CD4-positive, alpha-beta T cell treated with Interleukin-4 for 4 hours (primary cell): ENCODE data around the gene PTPRR.

Experiments used
- DNase-seq: peaks from one replicate; pipeline ENCODE4 v3.0.0-alpha.2; 2020

The PTPRR gene, protein sequence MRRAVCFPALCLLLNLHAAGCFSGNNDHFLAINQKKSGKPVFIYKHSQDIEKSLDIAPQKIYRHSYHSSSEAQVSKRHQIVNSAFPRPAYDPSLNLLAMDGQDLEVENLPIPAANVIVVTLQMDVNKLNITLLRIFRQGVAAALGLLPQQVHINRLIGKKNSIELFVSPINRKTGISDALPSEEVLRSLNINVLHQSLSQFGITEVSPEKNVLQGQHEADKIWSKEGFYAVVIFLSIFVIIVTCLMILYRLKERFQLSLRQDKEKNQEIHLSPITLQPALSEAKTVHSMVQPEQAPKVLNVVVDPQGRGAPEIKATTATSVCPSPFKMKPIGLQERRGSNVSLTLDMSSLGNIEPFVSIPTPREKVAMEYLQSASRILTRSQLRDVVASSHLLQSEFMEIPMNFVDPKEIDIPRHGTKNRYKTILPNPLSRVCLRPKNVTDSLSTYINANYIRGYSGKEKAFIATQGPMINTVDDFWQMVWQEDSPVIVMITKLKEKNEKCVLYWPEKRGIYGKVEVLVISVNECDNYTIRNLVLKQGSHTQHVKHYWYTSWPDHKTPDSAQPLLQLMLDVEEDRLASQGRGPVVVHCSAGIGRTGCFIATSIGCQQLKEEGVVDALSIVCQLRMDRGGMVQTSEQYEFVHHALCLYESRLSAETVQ

DNA sequence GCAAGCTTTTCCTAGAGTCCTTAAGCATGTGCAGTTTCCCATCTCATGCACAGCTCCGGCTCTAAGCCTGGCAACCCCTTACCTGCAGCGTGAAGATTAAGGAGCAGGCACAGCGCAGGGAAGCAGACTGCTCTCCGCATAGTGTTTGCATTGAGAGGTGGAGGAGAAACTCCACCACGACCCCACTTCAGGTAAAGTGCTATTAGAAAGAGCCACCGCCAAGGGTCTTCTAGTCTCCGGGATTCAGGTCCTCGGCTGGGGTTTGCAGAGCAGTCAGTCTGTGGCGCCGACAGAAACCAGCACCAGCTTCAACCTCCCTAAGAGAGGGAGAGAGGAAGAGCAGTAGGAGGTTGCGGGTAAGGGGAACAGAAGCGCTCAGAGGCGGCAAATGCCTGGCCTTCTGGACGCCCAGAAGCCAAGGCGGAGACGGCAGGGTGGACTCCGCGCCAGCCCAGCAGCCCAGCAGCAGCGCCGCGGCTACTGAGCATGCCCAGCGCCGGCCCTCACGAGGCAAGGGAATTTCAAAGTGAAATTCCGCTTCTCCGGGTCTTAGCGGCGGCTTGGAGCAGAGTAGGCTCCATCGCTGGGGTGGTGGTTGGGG is at the start of gene PTPRR:
Gene PTPRR (minus strand): TSS at position 488 of the 601 bp plus-strand sequence. CDS start 348 bp downstream, at position 140.
- DNase-seq = no peak

DNA sequence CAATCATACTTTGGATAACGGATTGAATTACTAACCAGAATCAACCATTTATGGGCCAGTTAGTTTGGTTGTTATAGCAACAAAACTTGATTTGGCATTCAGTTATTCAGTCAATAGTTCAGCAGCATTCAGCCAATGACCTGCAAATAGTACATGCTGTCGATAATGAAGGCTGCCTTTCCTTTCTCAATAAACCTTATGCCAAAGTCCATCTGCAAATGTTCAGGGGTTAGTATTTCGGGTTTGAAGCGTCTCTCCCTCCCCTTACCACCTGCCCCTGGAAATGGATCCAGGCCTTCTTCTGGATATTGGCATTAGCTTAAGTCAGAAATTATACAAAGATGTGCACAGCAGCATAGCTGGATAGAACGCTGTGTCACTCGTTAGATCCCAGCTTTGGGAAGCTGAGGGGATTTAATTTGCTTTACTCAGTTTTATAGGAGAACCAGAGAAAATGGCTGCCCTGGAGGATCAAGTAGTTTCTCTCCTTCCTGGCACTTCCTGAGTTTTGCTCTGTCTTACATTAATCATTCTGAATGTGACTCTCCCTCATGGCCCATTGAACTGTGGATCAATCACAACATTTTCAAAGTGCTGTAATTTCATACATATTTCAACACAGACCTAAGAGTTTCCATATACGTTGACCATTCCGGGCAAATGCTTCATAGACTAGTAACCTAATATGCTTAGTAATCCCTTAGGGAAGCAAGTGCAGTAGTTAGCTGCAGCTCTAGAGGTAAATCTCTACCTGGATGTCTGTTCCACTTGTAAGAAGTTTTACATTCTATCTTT is 46.7 kb upstream of the PTPRR start:
- no peak for DNase-seq

DNA sequence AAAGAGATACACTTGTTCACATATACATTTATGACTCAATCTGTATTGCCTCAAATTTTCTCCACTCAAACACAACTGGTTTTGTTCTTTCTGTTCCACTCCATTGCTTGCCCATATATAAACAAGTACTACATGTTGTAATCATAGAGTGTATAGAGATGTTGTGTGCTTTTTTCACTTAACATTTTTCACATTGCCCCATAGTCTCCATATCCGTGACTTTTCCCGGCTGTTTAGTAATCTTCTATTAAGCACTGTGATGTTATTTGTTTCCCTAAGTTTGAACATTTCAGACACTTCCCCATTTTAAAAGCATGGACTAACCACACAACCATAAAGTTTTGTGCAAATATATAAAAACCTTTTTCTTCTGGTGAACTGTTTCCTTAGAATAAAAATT is 45.5 kb upstream of the PTPRR start:
- DNase-seq = no peak

DNA sequence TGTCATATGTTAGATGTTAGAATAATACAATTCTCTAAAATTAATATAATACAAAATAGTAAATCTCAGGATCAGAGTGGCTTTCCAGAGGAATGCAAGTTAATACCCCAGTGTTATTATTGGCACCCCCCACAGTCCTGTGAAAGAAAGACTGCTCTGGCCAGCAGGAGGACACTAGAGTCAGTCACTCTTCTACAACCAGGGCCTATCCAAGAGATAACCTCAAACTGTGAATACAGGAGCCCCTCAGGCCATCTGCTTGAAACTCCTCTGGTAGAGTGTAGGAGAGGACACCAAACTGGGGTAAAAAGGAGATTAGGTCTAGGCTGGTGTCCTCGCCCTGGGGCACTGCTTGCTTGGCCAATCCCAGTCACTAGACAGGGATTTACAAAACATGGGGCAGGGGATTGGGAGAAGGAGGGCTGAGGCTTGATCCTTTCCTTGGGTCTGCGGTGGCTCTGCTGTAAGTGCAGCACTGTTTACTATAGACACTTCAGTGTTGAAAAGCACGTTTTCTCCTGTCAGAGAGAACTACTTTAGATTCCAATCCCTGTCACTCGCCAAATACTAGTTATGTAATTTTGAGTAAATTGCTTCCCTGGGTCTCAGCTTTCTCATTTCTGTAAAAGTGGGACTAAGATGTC is 44.5 kb upstream of the PTPRR start:
- DNase-seq = no peak

DNA sequence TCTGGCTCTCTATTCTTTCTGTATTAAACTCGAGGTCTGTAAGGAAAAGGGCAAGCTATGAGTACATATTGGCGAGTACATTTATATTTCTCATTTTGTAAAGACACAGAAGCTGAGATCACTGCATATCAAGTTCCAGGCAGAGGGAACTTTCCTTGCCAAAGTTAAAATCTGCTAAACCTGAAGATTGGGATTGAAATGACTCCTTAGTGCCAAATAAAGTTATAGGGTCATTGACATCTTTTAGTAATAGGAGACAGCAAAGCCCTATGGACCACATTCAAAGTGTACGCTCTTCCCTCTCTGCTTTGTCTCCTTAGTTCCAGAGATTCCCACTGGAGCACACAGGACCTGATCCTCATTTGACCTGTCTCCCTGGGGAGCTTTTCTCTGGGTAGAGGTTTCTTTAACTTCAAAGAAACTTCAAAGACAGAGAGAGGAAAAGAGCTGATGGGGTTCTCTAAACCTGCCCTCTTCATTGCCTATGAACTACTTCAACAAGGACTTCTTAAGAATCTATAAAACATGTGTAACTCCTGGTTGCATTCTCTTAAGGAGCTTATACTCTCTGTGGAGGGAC is 42.6 kb upstream of the PTPRR start:
- DNase-seq = no peak

DNA sequence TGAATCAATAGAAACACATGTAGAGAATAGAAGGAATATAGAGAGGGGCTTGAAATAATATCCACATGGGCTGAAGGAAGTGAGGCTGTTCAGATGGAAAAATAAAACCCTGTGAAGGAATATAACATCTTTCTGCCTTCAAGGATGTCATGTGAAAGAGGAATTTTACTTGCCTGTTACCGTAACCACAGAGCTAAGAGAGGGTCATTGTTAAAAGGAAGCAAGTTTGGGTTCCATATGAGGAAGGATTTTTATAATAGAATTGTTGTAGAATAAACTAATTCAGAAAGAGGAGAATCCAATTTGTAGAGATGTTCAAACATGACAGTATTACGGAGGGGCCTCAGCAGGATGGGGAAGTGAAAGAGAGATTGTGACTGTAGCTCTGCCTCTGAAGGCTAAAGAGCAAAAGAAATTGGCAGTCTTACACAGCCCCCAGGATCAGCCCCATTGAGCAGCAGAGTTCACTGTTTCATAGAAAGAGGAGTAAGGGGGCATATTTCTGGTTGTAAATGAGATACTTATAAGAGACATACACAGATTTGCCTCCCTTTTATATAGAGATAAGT is 41.8 kb upstream of the PTPRR start:
- DNase-seq = no peak

DNA sequence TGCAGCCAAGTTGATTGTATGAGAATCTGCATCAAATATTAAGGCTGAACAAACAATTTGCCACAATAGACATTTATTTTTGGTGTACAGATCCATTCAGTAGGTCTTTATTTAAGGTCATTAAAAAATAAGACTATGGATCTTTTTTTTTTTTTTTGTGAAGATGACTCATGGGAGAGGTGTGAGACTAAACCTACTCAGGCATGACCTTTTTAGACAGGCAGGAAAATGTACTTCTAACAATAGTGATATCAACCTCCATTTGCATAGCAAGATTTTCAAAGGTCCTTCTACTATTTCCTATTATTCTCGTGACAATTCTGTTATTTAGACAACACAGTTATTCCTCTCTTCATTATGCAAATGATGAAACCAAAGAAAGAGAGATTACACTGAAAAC is 39.9 kb upstream of the PTPRR start:
- no peak for DNase-seq

DNA sequence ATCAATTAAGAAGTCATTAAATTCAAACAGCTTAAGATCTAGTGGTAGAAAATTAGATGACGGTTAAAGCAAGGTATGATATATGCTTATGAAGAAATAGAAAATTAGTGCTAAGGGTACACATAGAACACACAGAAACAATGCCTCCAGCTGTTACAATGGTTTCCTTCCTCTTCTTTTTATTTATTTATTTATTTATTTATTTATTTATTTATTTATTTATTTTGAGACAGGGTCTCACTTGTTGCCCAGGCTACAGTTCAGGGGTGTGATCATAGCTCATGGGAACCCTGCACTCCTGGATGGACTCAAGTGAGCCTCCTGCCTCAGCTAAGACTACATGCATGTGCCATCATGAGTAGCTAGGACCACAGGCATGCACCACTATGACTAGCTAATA is 34.9 kb upstream of the PTPRR start:
- DNase-seq = no peak

DNA sequence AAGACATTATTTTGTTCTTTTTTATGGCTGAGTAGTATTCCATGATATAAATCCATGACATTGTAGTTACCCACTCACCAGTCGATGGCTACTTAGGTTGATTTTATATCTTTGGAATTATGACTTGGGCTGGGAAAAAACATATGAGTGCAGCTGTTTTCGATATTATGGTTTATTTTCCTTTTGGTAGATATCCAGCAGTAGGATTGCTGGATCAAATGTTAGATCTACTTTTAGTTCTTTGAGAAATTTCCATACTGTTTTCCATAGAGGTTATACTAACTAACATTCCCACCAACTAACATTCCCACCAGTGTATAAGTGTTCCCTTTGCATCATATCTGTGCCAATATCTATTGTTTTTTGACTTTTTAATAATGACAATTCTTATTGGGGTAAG is 29.9 kb upstream of the PTPRR start:
- no peak for DNase-seq

DNA sequence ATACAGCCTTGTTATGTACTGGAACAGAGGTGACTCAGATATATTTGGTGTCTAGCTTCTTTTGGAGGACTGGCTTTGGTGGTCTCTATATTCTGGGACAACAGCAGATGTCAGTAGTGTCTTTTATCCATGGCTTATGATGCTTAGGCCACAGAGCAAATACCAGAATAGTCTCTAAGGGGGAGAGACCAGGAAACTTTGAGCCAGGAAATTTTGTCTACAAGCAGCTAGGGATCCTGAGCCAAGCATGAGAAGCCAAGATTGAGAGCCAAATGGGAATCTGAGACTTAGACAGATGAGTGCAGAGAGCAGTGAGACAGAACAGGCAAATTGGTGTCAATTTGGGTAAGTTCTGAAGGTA is 28.4 kb upstream of the PTPRR start:
- no peak for DNase-seq

DNA sequence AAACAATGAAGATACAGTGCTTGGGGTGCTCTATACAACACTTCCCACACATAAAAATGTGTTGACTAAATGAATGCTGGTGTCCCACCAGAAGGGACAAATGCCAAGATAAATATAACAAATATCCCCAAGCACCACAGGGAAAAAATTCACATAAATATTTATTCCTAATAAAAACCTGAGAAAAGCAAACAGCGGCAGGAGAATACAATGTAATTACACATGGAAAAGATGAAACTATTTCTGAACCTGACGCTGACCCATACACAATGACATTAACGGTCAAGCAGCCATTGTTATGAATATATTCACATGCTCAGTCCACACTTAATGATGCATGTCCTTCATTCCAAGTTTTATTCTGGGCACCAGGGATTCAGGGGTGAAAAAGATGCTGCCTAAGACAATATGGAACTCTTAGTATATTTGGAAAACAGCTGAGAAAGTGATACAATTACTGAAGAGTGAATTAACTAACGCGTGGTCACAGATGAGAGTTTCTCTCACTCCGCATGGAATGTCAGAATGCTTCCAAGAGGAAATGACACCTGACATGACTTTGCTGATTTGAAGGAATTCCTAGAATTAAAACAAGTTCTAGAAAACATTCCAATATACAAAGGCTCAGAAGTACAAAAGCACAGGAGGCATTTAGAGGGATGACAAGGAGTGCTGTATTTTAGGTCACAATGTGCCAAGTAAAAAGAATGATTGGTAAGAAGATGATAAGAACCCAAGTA is 27.9 kb upstream of the PTPRR start:
- no peak for DNase-seq

DNA sequence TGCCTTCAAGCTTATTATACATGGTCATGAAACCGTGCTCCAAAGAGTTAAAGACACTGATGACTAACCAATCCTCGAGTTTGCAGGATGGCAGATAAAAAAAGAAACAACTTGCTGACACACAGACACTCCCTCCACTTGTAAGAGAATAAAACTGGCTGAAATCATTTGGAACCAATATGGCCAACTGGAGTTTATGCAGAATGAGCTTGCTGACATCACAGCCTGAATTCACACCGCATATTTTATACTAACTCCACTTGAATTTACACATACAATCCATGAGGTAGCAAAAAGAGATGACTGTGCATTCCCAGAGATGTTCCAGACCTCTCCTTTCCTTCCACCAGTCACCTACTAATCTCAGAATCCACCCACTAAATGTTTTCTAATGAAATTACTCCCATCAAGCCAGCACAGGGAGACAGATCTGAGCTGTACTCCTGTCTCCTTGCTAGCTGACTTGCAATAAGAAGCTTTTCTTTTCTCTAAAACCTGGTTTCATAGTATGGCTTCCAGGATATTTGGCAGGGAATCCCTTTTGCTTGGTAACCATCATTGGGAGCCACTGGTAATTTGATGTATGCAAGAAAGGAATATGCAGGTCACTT is 15.8 kb upstream of the PTPRR start:
- no peak for DNase-seq

DNA sequence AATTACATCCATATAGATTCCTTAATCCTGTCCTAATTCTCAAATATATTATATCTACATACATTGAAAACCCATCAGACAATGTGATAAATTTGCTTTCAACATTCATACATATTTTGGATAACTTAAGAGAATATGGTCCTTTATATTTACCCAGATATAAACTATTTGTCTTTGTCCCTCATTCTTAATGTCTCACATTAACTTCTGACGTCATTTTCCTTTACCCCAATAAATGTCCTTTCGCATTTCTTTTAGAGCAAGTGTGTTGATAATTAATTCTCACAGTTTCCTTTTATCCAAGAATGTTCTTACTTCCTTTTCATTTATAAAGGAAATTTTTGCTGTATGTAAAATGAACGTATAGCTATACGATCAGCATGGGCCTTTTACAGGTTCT is 12.6 kb upstream of the PTPRR start:
- DNase-seq = no peak

DNA sequence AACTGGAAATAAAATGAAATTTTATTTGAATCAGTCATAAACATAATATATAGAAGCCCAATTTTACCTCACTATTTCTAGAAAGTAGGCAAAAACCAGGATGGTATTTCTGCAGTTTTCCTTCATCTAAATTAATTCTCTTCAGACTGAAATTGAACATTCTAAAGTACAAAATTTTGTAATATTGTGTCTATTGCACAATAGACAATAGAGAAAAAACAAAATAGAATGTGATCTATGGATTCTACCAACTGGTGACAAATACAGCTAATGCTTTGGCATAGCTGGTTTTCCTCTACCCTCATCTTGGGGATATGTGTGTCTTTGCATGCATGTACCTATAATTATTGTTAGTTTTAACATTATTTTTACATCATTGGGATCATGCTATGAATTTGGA is 8.5 kb upstream of the PTPRR start:
- no peak for DNase-seq

DNA sequence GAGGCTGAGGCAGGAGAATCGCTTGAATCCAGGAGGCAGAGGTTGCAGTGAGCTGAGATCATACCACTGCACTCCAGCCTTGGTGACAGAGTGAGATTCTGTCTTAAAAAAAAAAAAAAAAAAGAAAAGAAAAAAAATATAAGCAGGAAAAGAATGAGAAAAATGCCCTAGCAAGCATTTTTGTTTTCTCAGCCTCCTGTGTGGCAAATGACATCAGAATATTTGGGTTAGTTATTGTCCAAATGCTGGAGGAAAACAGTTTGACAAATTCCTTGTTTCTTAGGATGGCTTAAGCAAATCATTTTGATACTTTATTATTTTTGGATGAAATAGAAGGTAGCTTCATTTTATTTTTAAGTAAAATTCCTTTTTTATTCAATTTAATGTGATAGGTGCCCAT is 7.5 kb upstream of the PTPRR start:
- no peak for DNase-seq

DNA sequence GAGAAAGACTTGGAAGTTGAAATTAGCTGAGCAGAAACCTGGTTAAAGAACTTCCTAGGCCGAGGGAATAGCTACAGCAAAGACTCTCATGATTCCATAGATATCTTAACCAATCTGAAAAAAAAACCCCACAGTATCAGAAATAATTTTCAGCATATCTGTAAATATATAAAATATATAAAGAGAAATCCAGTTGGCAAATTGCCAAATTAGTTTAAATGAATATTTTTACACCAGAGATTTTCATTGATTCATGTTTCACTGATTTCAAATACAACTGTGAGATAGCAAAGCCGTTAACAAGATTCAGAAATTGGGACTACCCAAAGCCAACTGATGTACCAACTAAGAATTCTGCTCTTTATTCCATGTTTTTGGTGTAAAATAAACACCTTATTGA is 6.8 kb upstream of the PTPRR start:
- DNase-seq = no peak

DNA sequence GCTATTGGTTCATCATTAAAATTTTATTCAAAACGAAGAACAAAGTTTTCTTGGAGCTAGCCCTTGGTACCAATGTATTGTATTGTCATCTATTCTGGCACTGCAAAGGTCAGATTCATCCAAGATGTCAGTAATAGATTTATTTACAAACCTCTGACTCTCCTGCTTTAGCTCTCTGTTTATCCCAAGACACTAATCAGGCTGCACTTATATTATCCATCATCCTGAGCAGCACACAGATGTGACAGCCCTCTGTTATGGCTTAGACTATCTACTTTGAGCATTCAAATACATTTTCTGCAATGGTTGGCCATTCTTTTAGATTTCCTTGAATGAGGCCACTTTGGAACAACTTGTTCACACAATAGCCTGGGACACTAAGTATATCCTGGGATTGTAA is 5.0 kb upstream of the PTPRR start:
- DNase-seq = no peak

DNA sequence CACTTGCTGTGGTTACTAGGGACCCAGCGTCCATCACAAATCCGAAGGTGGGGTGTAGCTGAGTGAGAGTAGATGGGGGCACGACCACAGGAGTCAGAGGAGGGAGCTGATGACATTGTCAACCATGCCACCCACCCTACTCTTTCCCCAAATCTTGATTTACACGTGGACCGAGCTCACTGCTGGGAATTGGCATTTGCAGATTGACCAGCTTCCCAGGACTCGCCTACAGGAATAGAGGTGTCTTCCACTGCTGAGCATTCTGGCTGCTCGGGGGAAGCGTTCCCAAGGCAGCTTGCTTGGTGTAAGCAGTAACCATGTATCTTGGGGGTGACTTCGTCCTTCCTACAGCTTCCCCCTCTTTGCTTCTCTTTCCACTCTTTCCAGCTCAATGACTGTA is 353 bp upstream of the PTPRR start:
- no peak for DNase-seq

DNA sequence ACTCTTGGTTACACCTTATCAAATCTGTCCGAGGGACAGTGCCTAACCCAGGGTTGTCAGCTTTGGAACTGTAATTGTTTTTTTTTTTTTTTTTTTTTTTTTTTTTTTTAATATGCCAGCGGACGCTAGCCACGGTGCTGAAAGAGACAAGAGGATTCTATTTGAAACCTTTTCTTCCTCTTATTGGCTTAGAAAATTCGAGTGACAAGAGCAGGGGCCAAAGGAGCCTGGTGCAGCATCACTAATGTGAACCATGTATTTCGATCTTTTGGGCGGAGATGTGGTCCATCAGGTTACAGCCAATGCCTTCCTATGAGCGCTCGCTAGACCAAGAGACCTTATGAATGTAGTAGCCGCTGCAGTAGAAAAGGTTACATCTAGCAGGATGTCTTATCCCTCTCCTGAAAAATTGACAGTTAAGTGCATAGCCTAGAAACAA is 922 bp downstream of the PTPRR start:
- no peak for DNase-seq

DNA sequence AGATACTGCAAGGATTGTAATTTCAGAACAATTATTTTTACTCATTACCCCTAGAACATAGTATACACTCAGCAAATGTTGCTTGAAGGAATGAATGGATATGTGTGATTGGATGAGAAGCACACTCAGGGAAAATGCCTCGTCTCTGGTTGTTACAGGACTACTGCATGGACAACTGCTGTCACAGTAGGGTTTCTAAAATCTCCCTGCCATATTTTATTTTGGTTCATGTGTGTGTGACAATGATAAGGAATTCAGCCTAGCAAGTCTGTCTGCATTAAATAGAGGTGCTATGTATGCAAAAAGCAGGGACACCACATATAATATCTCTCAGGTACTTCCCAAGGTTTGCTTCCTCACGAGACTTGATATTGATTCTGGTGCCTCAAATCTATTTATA is 1.4 kb downstream of the PTPRR start:
- no peak for DNase-seq

DNA sequence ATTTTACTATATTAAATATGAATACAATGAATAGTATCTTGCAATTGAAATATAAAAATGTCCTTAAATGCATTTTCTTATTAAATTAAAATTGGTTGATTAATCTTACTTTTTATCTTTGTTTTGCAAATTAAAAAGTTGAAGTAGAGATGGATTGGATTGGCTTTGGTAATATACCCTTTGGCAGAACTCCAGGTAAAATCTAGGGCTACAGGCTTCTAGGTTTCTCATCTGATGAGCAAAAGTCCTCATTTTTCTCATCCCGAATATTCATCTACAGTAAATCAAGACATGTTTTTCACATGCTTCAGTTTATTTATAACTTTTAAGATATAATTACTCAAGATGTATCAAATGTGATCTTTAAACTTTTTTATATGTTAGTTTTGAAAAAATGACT is 2.2 kb downstream of the PTPRR start:
- no peak for DNase-seq
